ENCODE results near the gene LYAR. TPM values are rescaled to one million over a fixed set of nuclear protein-coding genes. Genes with fewer than 3 reads are reported as not detected.

Gene LYAR
- total and polyA plus RNA-seq, 2 of the 13 experiments (the other 11 are each of a cell fraction or from before 2014, with no cell fraction given) = 7.8 to 94.2 TPM

DNA sequence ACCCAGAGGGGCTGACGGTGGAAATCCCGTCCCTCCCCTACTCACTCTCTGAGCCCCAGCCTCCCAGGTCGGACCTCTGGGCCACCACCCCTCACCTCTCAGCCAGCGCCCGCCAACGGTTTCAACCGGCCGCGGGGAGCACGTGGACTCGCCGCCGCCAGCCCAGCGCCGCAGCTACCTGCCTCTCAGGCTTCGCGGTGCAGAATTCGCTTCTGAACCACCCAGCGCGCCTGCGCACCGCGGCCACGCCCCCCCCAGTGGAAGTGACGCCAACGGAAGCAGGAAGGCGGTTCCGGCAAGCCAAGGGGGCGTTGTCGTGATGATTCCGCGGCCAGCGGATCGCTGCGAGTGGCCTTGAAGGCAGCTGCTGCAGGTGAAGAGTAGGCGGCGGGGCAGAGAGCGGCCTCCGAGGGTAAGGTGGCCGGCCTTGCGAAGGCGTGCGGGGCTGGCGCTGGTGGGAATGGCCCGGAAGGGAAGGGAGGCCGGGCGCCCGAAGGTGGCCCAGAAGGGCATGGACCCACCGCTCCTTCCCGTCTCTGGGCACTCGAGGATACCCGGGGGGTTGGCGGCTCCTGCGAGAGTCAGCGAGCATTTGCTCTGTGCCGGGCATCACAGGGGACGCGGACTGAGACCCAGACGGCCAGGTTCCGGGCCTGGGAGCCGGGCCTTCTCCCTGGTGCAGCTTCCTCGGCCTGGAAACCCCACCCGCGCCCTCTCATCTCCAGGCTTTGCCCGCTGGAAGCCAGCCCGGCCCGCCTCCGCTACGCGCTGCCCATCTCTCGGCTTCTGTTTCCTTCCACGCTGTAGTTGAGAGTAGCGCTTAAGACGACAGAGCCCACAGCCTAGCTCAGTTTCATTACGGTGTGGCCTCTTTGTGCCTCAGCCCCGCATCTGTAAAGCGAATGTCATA, at the start of gene LYAR, which contains the start of gene ZBTB49 (continued):
- TF ChIP-seq, protein P1, sequence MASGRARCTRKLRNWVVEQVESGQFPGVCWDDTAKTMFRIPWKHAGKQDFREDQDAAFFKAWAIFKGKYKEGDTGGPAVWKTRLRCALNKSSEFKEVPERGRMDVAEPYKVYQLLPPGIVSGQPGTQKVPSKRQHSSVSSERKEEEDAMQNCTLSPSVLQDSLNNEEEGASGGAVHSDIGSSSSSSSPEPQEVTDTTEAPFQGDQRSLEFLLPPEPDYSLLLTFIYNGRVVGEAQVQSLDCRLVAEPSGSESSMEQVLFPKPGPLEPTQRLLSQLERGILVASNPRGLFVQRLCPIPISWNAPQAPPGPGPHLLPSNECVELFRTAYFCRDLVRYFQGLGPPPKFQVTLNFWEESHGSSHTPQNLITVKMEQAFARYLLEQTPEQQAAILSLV (CRISPR knock-in tag; IDR thresholded peaks at IDR 0.05; ENCODE audit: borderline replicate concordance) = peak; percentile 57; the same call in 1 of the 2 replicates
- no peak for TF ChIP-seq ZNF143 (CRISPR knock-in tag; IDR thresholded peaks at IDR 0.05)
- TF ChIP-seq XBP1 (CRISPR knock-in tag; IDR thresholded peaks at IDR 0.05) = no peak
- TF ChIP-seq TBP (CRISPR knock-in tag; IDR thresholded peaks at IDR 0.05) = no peak
- TF ChIP-seq JUN (CRISPR knock-in tag; IDR thresholded peaks at IDR 0.05) = no peak
- TF ChIP-seq, protein P2, sequence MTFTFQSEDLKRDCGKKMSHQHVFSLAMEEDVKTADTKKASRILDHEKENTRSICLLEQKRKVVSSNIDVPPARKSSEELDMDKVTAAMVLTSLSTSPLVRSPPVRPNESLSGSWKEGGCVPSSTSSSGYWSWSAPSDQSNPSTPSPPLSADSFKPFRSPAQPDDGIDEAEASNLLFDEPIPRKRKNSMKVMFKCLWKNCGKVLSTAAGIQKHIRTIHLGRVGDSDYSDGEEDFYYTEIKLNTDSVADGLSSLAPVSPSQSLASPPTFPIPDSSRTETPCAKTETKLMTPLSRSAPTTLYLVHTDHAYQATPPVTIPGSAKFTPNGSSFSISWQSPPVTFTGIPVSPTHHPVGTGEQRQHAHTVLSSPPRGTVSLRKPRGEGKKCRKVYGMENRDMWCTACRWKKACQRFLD (CRISPR knock-in tag; IDR thresholded peaks at IDR 0.05; ENCODE audit: borderline replicate concordance) = no peak
- TF ChIP-seq, protein P3, sequence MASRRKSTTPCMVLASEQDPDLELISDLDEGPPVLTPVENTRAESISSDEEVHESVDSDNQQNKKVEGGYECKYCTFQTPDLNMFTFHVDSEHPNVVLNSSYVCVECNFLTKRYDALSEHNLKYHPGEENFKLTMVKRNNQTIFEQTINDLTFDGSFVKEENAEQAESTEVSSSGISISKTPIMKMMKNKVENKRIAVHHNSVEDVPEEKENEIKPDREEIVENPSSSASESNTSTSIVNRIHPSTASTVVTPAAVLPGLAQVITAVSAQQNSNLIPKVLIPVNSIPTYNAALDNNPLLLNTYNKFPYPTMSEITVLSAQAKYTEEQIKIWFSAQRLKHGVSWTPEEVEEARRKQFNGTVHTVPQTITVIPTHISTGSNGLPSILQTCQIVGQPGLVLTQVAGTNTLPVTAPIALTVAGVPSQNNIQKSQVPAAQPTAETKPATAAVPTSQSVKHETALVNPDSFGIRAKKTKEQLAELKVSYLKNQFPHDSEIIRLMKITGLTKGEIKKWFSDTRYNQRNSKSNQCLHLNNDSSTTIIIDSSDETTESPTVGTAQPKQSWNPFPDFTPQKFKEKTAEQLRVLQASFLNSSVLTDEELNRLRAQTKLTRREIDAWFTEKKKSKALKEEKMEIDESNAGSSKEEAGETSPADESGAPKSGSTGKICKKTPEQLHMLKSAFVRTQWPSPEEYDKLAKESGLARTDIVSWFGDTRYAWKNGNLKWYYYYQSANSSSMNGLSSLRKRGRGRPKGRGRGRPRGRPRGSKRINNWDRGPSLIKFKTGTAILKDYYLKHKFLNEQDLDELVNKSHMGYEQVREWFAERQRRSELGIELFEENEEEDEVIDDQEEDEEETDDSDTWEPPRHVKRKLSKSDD (CRISPR knock-in tag; IDR thresholded peaks at IDR 0.05; ENCODE audit: low read depth) = peak; percentile 77; the same call in 1 of the 2 replicates
- TF ChIP-seq ZNF788 (CRISPR knock-in tag; IDR thresholded peaks at IDR 0.05; ENCODE audit: borderline replicate concordance) = peak; percentile 70; the same call in 1 of the 2 replicates
- TF ChIP-seq, protein P4, sequence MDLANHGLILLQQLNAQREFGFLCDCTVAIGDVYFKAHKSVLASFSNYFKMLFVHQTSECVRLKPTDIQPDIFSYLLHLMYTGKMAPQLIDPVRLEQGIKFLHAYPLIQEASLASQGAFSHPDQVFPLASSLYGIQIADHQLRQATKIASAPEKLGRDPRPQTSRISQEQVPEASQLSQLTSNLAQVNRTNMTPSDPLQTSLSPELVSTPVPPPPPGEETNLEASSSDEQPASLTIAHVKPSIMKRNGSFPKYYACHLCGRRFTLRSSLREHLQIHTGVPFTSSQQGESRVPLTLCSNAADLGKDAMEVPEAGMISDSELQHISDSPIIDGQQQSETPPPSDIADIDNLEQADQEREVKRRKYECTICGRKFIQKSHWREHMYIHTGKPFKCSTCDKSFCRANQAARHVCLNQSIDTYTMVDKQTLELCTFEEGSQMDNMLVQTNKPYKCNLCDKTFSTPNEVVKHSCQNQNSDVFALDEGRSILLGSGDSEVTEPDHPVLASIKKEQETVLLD (CRISPR knock-in tag; IDR thresholded peaks at IDR 0.05; ENCODE audit: low read depth) = peak; percentile 75
- peak; percentile 72; the same call in 1 of the 2 replicates for TF ChIP-seq ZSCAN29 (CRISPR knock-in tag; conservative IDR thresholded peaks at IDR 0.05)
- no peak for TF ChIP-seq TBX3 (IDR thresholded peaks at IDR 0.05; ENCODE audit: borderline replicate concordance)
- TF ChIP-seq, protein P5, sequence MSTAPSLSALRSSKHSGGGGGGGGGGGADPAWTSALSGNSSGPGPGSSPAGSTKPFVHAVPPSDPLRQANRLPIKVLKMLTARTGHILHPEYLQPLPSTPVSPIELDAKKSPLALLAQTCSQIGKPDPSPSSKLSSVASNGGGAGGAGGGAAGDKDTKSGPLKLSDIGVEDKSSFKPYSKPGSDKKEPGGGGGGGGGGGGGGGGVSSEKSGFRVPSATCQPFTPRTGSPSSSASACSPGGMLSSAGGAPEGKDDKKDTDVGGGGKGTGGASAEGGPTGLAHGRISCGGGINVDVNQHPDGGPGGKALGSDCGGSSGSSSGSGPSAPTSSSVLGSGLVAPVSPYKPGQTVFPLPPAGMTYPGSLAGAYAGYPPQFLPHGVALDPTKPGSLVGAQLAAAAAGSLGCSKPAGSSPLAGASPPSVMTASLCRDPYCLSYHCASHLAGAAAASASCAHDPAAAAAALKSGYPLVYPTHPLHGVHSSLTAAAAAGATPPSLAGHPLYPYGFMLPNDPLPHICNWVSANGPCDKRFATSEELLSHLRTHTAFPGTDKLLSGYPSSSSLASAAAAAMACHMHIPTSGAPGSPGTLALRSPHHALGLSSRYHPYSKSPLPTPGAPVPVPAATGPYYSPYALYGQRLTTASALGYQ (CRISPR knock-in tag; IDR thresholded peaks at IDR 0.05) = no peak
- peak; percentile 41; the same call in 1 of the 2 replicates for TF ChIP-seq ZNF678 (CRISPR knock-in tag; IDR thresholded peaks at IDR 0.05)
- peak; percentile 88 for TF ChIP-seq ZNF547 (CRISPR knock-in tag; IDR thresholded peaks at IDR 0.05)
- TF ChIP-seq, protein P6, sequence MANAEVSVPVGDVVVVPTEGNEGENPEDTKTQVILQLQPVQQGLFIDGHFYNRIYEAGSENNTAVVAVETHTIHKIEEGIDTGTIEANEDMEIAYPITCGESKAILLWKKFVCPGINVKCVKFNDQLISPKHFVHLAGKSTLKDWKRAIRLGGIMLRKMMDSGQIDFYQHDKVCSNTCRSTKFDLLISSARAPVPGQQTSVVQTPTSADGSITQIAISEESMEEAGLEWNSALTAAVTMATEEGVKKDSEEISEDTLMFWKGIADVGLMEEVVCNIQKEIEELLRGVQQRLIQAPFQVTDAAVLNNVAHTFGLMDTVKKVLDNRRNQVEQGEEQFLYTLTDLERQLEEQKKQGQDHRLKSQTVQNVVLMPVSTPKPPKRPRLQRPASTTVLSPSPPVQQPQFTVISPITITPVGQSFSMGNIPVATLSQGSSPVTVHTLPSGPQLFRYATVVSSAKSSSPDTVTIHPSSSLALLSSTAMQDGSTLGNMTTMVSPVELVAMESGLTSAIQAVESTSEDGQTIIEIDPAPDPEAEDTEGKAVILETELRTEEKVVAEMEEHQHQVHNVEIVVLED (CRISPR knock-in tag; IDR thresholded peaks at IDR 0.05; ENCODE audit: borderline replicate concordance) = peak; percentile 80
- TF ChIP-seq HNF4A (CRISPR knock-in tag; IDR thresholded peaks at IDR 0.05) = no peak
- TF ChIP-seq ZNF644 (CRISPR knock-in tag; IDR thresholded peaks at IDR 0.05; ENCODE audit: low read depth) = no peak
- no peak for TF ChIP-seq FLYWCH1 (CRISPR knock-in tag; IDR thresholded peaks at IDR 0.05)

Measured in HepG2 (cell line).